SU-DHL-6 (cell line): ENCODE measurements around the gene DNAAF1.

Source experiments
- H2AFZ ChIP-seq: fragments of 200-600 bp; sonication (generic); 2 replicates; pipeline ENCODE4 v1.6.1; 2014; ENCODE audit warnings: low read depth, mild to moderate bottlenecking, moderate library complexity, mixed read lengths, antibody characterized with exemption, low read length; ENCODE audit not compliant: severe bottlenecking
- H3F3A ChIP-seq: fragments of 200-600 bp; shearing (Covaris generic); 2 replicates; pipeline ENCODE4 v1.6.0; 2016; ENCODE audit warnings: antibody characterized with exemption, mild to moderate bottlenecking; ENCODE audit not compliant: insufficient read depth
- H3K27ac ChIP-seq: fragments of 200-600 bp; sonication (generic); 2 replicates; pipeline ENCODE4 v1.5.1; 2016; ENCODE audit warnings: low read depth, mild to moderate bottlenecking, low read length, moderate library complexity, mixed read lengths
- H3K27me3 ChIP-seq: fragments of 200-600 bp; sonication (generic), shearing (Covaris generic); 2 replicates; pipeline ENCODE4 v1.6.0; 2014; ENCODE audit warnings: mild to moderate bottlenecking, low read length
- H3K36me3 ChIP-seq: fragments of 200-600 bp; sonication (generic); 2 replicates; pipeline ENCODE4 v1.6.1; 2014; ENCODE audit warnings: mild to moderate bottlenecking, low read length, mixed read lengths
- H3K4me2 ChIP-seq: fragments of 300-600, 200-600 bp; shearing (Covaris generic), sonication (generic); 2 replicates; pipeline ENCODE4 v1.6.0; 2014; ENCODE audit warnings: low read length, low read depth, mild to moderate bottlenecking; ENCODE audit not compliant: poor library complexity, severe bottlenecking
- H3K4me3 ChIP-seq: fragments of 200-600 bp; sonication (generic); 2 replicates; pipeline ENCODE4 v1.5.1; 2014; ENCODE audit warnings: antibody characterized with exemption, low read length, mild to moderate bottlenecking, mixed read lengths; ENCODE audit not compliant: insufficient read depth, poor library complexity, severe bottlenecking
- H3K79me2 ChIP-seq: fragments of 200-600 bp; sonication (generic); 2 replicates; pipeline ENCODE4 v1.6.1; 2014; ENCODE audit warnings: mild to moderate bottlenecking, low read length, moderate library complexity; ENCODE audit not compliant: insufficient read depth
- H3K9ac ChIP-seq: fragments of 200-600 bp; sonication (generic); 2 replicates; pipeline ENCODE4 v1.7.0; 2014; ENCODE audit warnings: mild to moderate bottlenecking, low read length
- H3K9me2 ChIP-seq: fragments of 200-600 bp; sonication (generic); replicated peaks from 2 replicates; pipeline ENCODE4 v1.6.1; 2014; ENCODE audit warnings: low read length; ENCODE audit not compliant: insufficient read depth
- H3K9me3 ChIP-seq: fragments of 200-600 bp; sonication (generic); 2 replicates; pipeline ENCODE4 v1.6.1; 2014; ENCODE audit warnings: low read length, mixed read lengths; ENCODE audit not compliant: insufficient read depth
- H4K20me1 ChIP-seq: fragments of 200-600 bp; sonication (generic); 2 replicates; pipeline ENCODE4 v1.6.1; 2014; ENCODE audit warnings: low read depth, mild to moderate bottlenecking, antibody characterized with exemption, low read length, moderate library complexity, mixed read lengths
- EZH2phosphoT487 ChIP-seq: fragments of 200-600 bp; sonication (generic), shearing (Covaris generic); conservative IDR thresholded peaks from 2 replicates; pipeline ENCODE4 v1.6.1; 2018; ENCODE audit warnings: mild to moderate bottlenecking, antibody characterized with exemption, low read length, moderate library complexity, mixed read lengths
- TF ChIP-seq, protein P1 (sequence below): fragments of 200-600 bp; sonication (generic); IDR thresholded peaks from one replicate; pipeline ENCODE4 v1.5.1; 2017; ENCODE audit warnings: antibody characterized with exemption, mild to moderate bottlenecking, low read length, moderate library complexity; ENCODE audit not compliant: insufficient read depth, poor library complexity, severe bottlenecking

The DNAAF1 gene

DNA sequence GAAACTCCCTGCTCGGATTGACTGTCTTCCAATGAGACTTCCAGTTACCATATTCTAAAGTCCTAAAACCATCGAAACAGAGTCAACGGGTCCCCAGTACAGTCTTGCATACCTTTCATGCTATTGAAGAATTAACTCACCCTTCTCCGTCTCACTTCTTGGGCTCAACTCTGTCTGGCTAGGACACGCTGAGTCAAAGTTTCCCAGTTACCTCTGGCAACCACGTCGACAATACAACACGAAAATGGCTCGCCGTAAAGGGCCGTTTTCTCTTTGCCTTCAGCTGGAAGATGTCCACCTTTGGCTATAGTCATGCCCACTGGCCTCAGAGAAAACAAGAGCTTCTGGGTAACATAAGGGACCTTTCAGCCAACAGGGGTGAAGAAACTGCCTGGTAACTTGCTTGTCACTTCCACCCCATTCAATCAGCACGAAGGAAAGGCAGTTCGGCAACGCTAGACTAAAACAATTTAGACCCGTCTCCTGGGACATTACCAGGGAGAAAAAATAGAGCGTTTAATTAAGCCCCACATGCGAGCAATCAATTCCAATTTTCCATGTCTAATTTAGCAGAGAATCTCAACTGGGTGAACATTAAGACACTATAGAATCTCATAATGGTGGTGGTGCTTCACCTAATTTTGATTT is 73.2 kb downstream of the DNAAF1 start:
- no peaks in the 10 kb centered on the region for H3K27me3 ChIP-seq

DNA sequence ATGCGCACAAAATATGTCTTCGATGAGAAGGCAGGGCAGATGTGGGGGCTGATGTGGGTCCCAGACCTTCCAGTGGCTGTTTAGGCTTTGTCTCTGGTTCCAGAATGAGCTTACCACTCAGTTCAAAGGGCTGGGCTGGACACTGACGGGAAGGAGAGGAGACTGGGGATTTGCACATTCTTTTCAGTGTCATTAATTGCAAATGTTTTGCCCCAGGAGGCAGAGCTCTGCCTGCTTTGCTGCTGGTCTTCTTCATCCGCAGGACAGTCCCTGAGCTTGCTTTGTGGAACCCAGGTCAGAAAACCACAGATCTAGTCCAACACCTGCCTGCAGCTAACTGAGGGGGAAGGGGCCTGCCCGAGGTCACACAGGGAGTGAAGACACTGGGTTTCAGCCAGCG is 73.8 kb downstream of the DNAAF1 start:
- H3K27ac ChIP-seq: no peak overlapping the region
- no peaks in the 10 kb centered on the region for H3K9me3 ChIP-seq
- TF ChIP-seq, protein P1, sequence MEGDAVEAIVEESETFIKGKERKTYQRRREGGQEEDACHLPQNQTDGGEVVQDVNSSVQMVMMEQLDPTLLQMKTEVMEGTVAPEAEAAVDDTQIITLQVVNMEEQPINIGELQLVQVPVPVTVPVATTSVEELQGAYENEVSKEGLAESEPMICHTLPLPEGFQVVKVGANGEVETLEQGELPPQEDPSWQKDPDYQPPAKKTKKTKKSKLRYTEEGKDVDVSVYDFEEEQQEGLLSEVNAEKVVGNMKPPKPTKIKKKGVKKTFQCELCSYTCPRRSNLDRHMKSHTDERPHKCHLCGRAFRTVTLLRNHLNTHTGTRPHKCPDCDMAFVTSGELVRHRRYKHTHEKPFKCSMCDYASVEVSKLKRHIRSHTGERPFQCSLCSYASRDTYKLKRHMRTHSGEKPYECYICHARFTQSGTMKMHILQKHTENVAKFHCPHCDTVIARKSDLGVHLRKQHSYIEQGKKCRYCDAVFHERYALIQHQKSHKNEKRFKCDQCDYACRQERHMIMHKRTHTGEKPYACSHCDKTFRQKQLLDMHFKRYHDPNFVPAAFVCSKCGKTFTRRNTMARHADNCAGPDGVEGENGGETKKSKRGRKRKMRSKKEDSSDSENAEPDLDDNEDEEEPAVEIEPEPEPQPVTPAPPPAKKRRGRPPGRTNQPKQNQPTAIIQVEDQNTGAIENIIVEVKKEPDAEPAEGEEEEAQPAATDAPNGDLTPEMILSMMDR: no peak
- no peak for TF ChIP-seq EZH2phosphoT487
- H3K4me2 ChIP-seq: no peak overlapping the region
- no peaks in the 10 kb centered on the region for H3K9me2 ChIP-seq
- H3K36me3 ChIP-seq: no peaks in the 10 kb centered on the region
- no peak overlapping the region for H3K4me3 ChIP-seq
- no peak overlapping the region for H2AFZ ChIP-seq
- no peaks in the 10 kb centered on the region for H4K20me1 ChIP-seq
- H3K27me3 ChIP-seq: no peaks in the 10 kb centered on the region
- H3K79me2 ChIP-seq: no peaks in the 10 kb centered on the region
- H3K9ac ChIP-seq: no peak overlapping the region
- H3F3A ChIP-seq: no peaks in the 10 kb centered on the region

More for the DNA sequence above, 73.2 kb downstream of the DNAAF1 start:
- TF ChIP-seq EZH2phosphoT487: no peak
- TF ChIP-seq, protein P1: no peak
- Histone ChIP-seq H3K4me3 (no peak overlapping the region), H3K27ac (no peak overlapping the region), H3K9me2 (no peaks in the 10 kb centered on the region), H4K20me1 (no peaks in the 10 kb centered on the region), H3K4me2 (no peak overlapping the region), H3K79me2 (no peaks in the 10 kb centered on the region), H3K9me3 (no peaks in the 10 kb centered on the region), H2AFZ (no peak overlapping the region), H3F3A (no peaks in the 10 kb centered on the region), H3K9ac (no peak overlapping the region), H3K36me3 (no peaks in the 10 kb centered on the region)

DNA sequence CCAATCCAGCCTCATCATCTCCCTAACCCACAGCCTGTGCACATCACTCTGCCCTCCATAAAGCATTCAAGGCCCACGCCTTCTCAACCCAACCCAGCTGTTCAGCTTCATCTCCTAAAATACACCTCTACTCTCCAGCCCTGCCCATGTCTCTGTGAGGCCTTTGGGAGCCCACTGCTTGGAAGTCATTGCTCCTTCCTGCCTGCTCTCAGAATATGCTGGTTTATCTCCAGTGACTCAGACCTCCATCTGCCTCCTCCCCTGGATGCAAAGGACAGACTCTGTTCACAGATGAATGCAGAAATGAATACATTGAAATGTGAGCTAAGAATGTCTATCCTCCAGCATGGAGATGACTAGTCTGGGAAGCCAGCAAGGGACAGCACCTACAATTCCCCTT is 75.7 kb downstream of the DNAAF1 start:
- TF ChIP-seq EZH2phosphoT487: no peak
- TF ChIP-seq, protein P1: no peak

More for the DNA sequence above, 75.7 kb downstream of the DNAAF1 start:
- Histone ChIP-seq H3K9me2 (no peaks in the 10 kb centered on the region), H3K79me2 (no peaks in the 10 kb centered on the region), H3K27ac (no peak overlapping the region), H3F3A (no peaks in the 10 kb centered on the region), H3K9ac (no peak overlapping the region), H3K4me3 (no peak overlapping the region), H4K20me1 (no peaks in the 10 kb centered on the region), H3K4me2 (no peak overlapping the region), H3K9me3 (no peaks in the 10 kb centered on the region), H3K36me3 (no peaks in the 10 kb centered on the region), H2AFZ (no peak overlapping the region), H3K27me3 (no peaks in the 10 kb centered on the region)
